Neural crest cell (in vitro differentiated cells): ENCODE results near the gene DGKG. TPM values are rescaled to one million over a fixed set of nuclear protein-coding genes. Genes with fewer than 3 reads are reported as not detected.
A peak's percentile ranks its signal among the peaks of the same experiment; 100 is the strongest.

Experiments
- DNase-seq: peaks from one replicate; pipeline ENCODE4 v3.0.0; 2021; ENCODE audit warnings: low read depth, mixed read lengths, low spot score
- H3K27ac Mint-ChIP-seq: one replicate; pipeline ENCODE4 v1.8.0; 2021; ENCODE audit warnings: mild to moderate bottlenecking, mixed read lengths; ENCODE audit not compliant: unreplicated experiment
- H3K27me3 Mint-ChIP-seq: 2 replicates; pipeline ENCODE4 v1.8.0; 2021; ENCODE audit warnings: low read depth, mild to moderate bottlenecking, mixed read lengths
- H3K36me3 Mint-ChIP-seq: 2 replicates; pipeline ENCODE4 v1.8.0; 2021; ENCODE audit warnings: low read depth, mild to moderate bottlenecking, mixed read lengths
- H3K4me1 Mint-ChIP-seq: 2 replicates; pipeline ENCODE4 v1.8.0; 2021; ENCODE audit warnings: mixed read lengths
- H3K4me3 Mint-ChIP-seq: one replicate; pipeline ENCODE4 v1.8.0; 2021; ENCODE audit warnings: mild to moderate bottlenecking, mixed read lengths
- H3K9me3 Mint-ChIP-seq: 2 replicates; pipeline ENCODE4 v1.8.0; 2021; ENCODE audit warnings: mixed read lengths
- total RNA-seq: library from RNA; stranded (reverse); gene quantifications from 2 replicates; pipeline ENCODE4 v1.2.1, GENCODE V29; 2021
- TF ChIP-seq, protein P1 (sequence below): fragments of 200-600 bp; sonication (generic); conservative IDR thresholded peaks from 2 replicates; pipeline ENCODE4 v1.5.0; 2021; ENCODE audit warnings: antibody characterized with exemption, mild to moderate bottlenecking

DGKG gene
- total RNA-seq, 1 donor from 2014 or later, result not detected

DNA sequence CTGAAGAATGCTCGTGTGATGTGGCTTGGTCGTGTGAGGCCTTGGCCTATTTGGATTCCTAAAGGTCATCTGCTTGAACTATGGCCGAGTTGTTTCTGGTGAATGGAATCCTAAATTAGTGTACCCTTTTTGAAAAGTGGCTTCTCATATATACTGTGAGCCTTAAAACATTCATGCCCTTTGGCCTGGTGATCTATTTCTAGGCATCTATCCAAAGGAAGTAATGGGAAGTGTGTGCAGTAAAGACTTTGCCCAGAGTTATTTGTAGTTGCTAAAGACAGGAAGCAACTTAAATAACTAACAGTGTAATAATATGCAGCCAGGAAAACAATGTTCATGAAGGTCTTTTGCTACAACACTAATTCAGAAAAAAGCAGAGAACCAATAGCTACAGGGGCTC, 3.0 kb downstream of the DGKG start:
- no peaks in the 10 kb centered on the region for H3K36me3 Mint-ChIP-seq
- peaks cover 64% of the 10 kb centered on the region for H3K27me3 Mint-ChIP-seq
- H3K9me3 Mint-ChIP-seq, result peaks cover 3% of the 10 kb centered on the region
- peaks cover 23% of the 10 kb centered on the region for H3K4me1 Mint-ChIP-seq
- TF ChIP-seq, protein P1, sequence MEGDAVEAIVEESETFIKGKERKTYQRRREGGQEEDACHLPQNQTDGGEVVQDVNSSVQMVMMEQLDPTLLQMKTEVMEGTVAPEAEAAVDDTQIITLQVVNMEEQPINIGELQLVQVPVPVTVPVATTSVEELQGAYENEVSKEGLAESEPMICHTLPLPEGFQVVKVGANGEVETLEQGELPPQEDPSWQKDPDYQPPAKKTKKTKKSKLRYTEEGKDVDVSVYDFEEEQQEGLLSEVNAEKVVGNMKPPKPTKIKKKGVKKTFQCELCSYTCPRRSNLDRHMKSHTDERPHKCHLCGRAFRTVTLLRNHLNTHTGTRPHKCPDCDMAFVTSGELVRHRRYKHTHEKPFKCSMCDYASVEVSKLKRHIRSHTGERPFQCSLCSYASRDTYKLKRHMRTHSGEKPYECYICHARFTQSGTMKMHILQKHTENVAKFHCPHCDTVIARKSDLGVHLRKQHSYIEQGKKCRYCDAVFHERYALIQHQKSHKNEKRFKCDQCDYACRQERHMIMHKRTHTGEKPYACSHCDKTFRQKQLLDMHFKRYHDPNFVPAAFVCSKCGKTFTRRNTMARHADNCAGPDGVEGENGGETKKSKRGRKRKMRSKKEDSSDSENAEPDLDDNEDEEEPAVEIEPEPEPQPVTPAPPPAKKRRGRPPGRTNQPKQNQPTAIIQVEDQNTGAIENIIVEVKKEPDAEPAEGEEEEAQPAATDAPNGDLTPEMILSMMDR, result no peak
- no peak overlapping the region for H3K4me3 Mint-ChIP-seq
- H3K27ac Mint-ChIP-seq, result no peak overlapping the region
- DNase-seq, result no peak

DNA sequence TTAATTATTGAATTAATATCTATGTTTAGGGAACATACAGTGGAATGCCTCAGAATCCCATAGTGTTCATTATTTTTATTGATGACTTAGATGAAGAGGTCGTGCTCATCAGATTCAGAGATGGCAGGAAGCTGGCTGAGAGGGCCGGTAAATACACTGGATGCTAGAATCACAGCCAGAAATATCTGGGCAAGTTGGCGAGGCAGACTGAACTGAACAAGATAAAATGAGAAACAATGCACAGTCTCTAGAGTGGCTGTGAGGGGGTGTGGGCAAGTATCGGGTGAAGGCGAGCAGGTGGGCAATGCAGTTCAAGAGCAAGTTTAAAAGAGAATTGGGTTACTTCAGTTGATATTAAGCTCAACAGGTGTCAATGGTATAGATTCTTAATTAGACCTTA, 5.9 kb downstream of the DGKG start:
- TF ChIP-seq, protein P1, result no peak
- H3K4me3 Mint-ChIP-seq, result no peak overlapping the region
- H3K9me3 Mint-ChIP-seq, result peaks cover 6% of the 10 kb centered on the region
- peaks cover 24% of the 10 kb centered on the region for H3K4me1 Mint-ChIP-seq
- no peak for DNase-seq
- H3K36me3 Mint-ChIP-seq, result no peaks in the 10 kb centered on the region
- no peak overlapping the region for H3K27ac Mint-ChIP-seq
- H3K27me3 Mint-ChIP-seq, result peaks cover 41% of the 10 kb centered on the region

DNA sequence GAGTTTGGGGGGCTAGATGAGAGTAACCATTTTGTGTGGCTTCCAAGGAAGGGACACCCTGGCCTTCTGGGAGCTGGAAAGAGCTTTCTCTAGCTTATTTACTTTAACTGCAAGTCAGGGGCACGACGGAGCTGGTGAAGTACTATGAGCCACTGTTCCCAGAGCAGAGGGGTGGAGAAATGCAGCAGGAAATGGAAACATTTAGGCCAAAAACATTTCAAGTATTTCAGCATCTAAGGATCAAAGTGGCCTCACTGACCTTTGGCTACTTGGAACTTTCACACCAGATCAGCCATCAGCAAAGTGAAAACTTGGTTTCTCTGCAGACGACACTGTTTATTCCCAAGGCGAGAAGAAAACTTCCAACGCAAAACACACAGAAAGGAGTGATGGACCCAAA, 7.9 kb downstream of the DGKG start:
- Mint-ChIP-seq H3K27me3 (peaks cover 22% of the 10 kb centered on the region), H3K4me3 (no peak overlapping the region), H3K27ac (peak overlapping the region; percentile 28), H3K36me3 (no peaks in the 10 kb centered on the region), H3K9me3 (peaks cover 6% of the 10 kb centered on the region), H3K4me1 (peaks cover 15% of the 10 kb centered on the region)
- TF ChIP-seq, protein P1, result no peak
- no peak for DNase-seq

DNA sequence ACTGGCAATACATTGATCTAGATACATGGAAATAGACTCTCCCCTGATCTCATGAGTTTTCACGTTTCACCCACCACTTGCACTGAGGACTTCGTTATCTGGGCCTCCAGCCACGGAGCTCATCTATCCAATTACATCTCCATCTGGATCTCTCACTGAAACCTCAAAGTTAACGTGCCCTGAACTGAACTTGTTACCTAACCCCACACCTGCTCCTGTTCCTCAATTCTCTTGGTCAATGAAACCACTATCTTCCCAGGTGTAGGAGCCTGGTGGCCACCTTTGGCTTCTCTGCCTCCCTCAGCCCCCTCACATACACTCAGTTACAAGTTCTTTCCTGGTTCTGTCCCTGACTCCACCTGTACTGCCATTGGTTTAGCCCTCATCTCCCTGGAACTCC, 9.7 kb downstream of the DGKG start:
- Mint-ChIP-seq H3K36me3 (no peaks in the 10 kb centered on the region), H3K4me3 (no peak overlapping the region), H3K9me3 (peaks cover 6% of the 10 kb centered on the region), H3K27ac (no peak overlapping the region), H3K4me1 (peaks cover 10% of the 10 kb centered on the region), H3K27me3 (peaks cover 12% of the 10 kb centered on the region)
- no peak for DNase-seq
- TF ChIP-seq, protein P1, result no peak

DNA sequence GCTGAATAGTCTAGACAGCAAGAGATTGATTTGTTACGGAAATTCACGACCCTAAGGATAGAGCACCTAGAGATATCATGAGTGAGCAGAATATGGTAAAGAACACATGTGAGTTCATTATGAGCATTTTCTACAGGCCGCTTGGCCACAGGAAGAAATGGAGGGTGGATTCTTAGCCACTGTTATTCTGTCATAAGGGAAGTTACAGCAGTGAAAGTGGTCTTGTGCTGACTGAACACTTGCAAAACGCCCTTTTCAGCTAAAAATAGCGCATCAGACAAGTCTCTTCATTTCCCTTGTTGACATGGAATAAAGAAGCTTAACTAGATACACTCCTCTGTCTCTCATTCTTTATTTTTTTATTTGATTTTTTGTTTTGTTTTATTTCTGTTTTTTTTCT, 19.8 kb downstream of the DGKG start:
- H3K9me3 Mint-ChIP-seq, result peaks cover 3% of the 10 kb centered on the region
- H3K27ac Mint-ChIP-seq, result no peak overlapping the region
- no peaks in the 10 kb centered on the region for H3K4me1 Mint-ChIP-seq
- H3K27me3 Mint-ChIP-seq, result peaks cover 2% of the 10 kb centered on the region
- DNase-seq, result no peak
- no peaks in the 10 kb centered on the region for H3K36me3 Mint-ChIP-seq
- TF ChIP-seq, protein P1, result no peak
- H3K4me3 Mint-ChIP-seq, result no peak overlapping the region

DNA sequence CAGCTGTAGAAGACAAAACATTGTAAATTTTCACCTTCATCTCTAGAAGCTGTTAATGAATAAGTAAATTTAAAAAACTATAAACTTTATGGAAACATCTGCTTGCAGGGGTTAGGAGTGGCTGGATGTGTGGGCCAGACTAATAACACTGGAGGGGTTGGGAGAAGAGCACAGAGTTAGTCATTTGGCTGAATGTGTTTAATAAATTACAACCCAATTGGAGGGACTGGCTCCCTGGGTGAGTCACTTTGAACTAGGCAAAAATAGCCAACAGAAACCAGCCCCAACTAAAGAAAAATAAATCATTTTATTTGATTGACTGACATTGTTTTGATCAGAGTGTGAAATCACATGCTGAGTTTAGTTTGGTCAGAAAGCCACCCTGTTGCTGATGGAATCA, 21.8 kb downstream of the DGKG start:
- no peak overlapping the region for H3K27ac Mint-ChIP-seq
- H3K36me3 Mint-ChIP-seq, result no peaks in the 10 kb centered on the region
- H3K4me3 Mint-ChIP-seq, result no peak overlapping the region
- TF ChIP-seq, protein P1, result no peak
- DNase-seq, result no peak
- peaks cover 3% of the 10 kb centered on the region for H3K9me3 Mint-ChIP-seq
- H3K4me1 Mint-ChIP-seq, result no peaks in the 10 kb centered on the region
- peaks cover 10% of the 10 kb centered on the region for H3K27me3 Mint-ChIP-seq
